GM12878 (cell line): ENCODE data around the gene WDR75.

Experiments
- BCL11A ChIP-seq: IDR thresholded peaks from 2 replicates; pipeline ENCODE4 v1.6.1; 2011; ENCODE audit warnings: low read depth, low read length
- BHLHE40 ChIP-seq, 2 experiments: fragments of 450-650 bp in 1 of 2; IDR thresholded peaks; 2 replicates each; pipeline ENCODE4 v1.6.1; 2011 to 2017; ENCODE audit warnings: low read depth in 2 of 2, borderline replicate concordance in 1 of 2, improper control_type of control experiment in 1 of 2, low read length in 1 of 2, mild to moderate bottlenecking in 1 of 2
- ESRRA ChIP-seq: IDR thresholded peaks from 2 replicates; pipeline ENCODE4 v1.6.1; 2012; ENCODE audit warnings: mild to moderate bottlenecking, low read length, improper control_type of control experiment
- POLR2A ChIP-seq: IDR thresholded peaks from 2 replicates; pipeline ENCODE4 v1.6.1; 2011; ENCODE audit warnings: low read depth, mild to moderate bottlenecking, low read length
- POLR2AphosphoS5 ChIP-seq: IDR thresholded peaks from 2 replicates; pipeline ENCODE4 v1.6.1; 2011; ENCODE audit warnings: mild to moderate bottlenecking, low read length, inconsistent platforms
- TARDBP ChIP-seq: IDR thresholded peaks from 2 replicates; pipeline ENCODE4 v1.6.1; 2016; ENCODE audit warnings: borderline replicate concordance
- ZNF274 ChIP-seq: IDR thresholded peaks from one replicate; pipeline ENCODE4 v1.8.0; 2011; ENCODE audit not compliant: insufficient read length, insufficient read depth
- TF ChIP-seq, protein P1 (sequence below), 3 experiments: IDR thresholded peaks in 2 of 3; conservative IDR thresholded peaks in 1 of 3; 2 replicates each; pipeline ENCODE4 v1.5.1; 2011; ENCODE audit warnings: low read depth in 3 of 3, low read length in 3 of 3, mild to moderate bottlenecking in 3 of 3, control low read depth in 2 of 3, moderate library complexity in 2 of 3, inconsistent platforms in 1 of 3, mixed read lengths in 1 of 3; ENCODE audit not compliant: control insufficient read depth in 2 of 3, insufficient read depth in 1 of 3; ENCODE audit errors: extremely low read depth in 1 of 3
- TF ChIP-seq, protein P2 (sequence below): IDR thresholded peaks from 2 replicates; pipeline ENCODE4 v1.6.1; 2011; ENCODE audit warnings: borderline replicate concordance, low read depth, mild to moderate bottlenecking, moderate library complexity, mixed read lengths, low read length; ENCODE audit not compliant: insufficient read depth; ENCODE audit errors: extremely low read length
- TF ChIP-seq, protein P3 (sequence below): IDR thresholded peaks from 2 replicates; pipeline ENCODE4 v1.6.1; 2012; ENCODE audit warnings: mild to moderate bottlenecking, low read depth, low read length
- TF ChIP-seq, protein P4 (sequence below): IDR thresholded peaks from 2 replicates; pipeline ENCODE4 v1.6.1; 2011; ENCODE audit warnings: low read depth, low read length, improper control_type of control experiment, borderline replicate concordance
- TF ChIP-seq, protein P5 (sequence below): IDR thresholded peaks from 2 replicates; pipeline ENCODE4 v1.6.1; 2012; ENCODE audit warnings: low read length, inconsistent platforms

DNA sequence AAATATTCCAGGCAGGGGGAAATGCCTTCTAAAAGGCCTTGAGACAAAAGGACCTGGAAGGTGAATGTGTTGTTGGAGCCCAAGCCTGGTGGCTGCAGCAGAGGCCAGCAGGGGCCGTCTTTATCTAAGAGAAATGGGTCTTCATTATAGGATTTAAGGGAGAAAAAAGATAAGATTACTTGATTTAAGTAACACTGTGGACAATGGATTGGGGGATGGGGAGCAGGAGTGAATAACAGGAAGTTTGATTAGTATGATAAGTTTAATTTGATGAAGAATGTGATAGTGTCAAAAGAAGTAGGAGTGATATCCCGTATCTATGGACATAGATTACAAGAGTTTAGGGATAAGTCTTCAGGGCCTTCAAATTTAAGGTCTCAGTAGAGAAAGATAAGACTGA is 64.2 kb downstream of the WDR75 start:
- no peak for TF ChIP-seq BCL11A
- TF ChIP-seq, protein P1, sequence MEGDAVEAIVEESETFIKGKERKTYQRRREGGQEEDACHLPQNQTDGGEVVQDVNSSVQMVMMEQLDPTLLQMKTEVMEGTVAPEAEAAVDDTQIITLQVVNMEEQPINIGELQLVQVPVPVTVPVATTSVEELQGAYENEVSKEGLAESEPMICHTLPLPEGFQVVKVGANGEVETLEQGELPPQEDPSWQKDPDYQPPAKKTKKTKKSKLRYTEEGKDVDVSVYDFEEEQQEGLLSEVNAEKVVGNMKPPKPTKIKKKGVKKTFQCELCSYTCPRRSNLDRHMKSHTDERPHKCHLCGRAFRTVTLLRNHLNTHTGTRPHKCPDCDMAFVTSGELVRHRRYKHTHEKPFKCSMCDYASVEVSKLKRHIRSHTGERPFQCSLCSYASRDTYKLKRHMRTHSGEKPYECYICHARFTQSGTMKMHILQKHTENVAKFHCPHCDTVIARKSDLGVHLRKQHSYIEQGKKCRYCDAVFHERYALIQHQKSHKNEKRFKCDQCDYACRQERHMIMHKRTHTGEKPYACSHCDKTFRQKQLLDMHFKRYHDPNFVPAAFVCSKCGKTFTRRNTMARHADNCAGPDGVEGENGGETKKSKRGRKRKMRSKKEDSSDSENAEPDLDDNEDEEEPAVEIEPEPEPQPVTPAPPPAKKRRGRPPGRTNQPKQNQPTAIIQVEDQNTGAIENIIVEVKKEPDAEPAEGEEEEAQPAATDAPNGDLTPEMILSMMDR (IDR thresholded peaks at IDR 0.05 in 2 of 3, conservative IDR thresholded peaks at IDR 0.05 in 1 of 3; ENCODE audit: control insufficient read depth in 2 of 3, extremely low read depth in 1 of 3, insufficient read depth in 1 of 3, low read depth in 3 of 3, low read length in 3 of 3) = no peak
- TF ChIP-seq, protein P2, sequence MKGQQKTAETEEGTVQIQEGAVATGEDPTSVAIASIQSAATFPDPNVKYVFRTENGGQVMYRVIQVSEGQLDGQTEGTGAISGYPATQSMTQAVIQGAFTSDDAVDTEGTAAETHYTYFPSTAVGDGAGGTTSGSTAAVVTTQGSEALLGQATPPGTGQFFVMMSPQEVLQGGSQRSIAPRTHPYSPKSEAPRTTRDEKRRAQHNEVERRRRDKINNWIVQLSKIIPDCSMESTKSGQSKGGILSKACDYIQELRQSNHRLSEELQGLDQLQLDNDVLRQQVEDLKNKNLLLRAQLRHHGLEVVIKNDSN = no peak
- TF ChIP-seq, protein P3, sequence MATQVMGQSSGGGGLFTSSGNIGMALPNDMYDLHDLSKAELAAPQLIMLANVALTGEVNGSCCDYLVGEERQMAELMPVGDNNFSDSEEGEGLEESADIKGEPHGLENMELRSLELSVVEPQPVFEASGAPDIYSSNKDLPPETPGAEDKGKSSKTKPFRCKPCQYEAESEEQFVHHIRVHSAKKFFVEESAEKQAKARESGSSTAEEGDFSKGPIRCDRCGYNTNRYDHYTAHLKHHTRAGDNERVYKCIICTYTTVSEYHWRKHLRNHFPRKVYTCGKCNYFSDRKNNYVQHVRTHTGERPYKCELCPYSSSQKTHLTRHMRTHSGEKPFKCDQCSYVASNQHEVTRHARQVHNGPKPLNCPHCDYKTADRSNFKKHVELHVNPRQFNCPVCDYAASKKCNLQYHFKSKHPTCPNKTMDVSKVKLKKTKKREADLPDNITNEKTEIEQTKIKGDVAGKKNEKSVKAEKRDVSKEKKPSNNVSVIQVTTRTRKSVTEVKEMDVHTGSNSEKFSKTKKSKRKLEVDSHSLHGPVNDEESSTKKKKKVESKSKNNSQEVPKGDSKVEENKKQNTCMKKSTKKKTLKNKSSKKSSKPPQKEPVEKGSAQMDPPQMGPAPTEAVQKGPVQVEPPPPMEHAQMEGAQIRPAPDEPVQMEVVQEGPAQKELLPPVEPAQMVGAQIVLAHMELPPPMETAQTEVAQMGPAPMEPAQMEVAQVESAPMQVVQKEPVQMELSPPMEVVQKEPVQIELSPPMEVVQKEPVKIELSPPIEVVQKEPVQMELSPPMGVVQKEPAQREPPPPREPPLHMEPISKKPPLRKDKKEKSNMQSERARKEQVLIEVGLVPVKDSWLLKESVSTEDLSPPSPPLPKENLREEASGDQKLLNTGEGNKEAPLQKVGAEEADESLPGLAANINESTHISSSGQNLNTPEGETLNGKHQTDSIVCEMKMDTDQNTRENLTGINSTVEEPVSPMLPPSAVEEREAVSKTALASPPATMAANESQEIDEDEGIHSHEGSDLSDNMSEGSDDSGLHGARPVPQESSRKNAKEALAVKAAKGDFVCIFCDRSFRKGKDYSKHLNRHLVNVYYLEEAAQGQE = no peak
- TF ChIP-seq, protein P4, sequence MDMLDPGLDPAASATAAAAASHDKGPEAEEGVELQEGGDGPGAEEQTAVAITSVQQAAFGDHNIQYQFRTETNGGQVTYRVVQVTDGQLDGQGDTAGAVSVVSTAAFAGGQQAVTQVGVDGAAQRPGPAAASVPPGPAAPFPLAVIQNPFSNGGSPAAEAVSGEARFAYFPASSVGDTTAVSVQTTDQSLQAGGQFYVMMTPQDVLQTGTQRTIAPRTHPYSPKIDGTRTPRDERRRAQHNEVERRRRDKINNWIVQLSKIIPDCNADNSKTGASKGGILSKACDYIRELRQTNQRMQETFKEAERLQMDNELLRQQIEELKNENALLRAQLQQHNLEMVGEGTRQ = no peak
- TF ChIP-seq ESRRA = no peak
- no peak for TF ChIP-seq POLR2A
- TF ChIP-seq, protein P5, sequence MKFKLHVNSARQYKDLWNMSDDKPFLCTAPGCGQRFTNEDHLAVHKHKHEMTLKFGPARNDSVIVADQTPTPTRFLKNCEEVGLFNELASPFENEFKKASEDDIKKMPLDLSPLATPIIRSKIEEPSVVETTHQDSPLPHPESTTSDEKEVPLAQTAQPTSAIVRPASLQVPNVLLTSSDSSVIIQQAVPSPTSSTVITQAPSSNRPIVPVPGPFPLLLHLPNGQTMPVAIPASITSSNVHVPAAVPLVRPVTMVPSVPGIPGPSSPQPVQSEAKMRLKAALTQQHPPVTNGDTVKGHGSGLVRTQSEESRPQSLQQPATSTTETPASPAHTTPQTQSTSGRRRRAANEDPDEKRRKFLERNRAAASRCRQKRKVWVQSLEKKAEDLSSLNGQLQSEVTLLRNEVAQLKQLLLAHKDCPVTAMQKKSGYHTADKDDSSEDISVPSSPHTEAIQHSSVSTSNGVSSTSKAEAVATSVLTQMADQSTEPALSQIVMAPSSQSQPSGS = no peak
- TF ChIP-seq TARDBP = no peak
- TF ChIP-seq BHLHE40 (IDR thresholded peaks at IDR 0.05; ENCODE audit: borderline replicate concordance in 1 of 2, low read depth in 2 of 2, low read length in 1 of 2) = no peak
- no peak for TF ChIP-seq POLR2AphosphoS5
- no peak for TF ChIP-seq ZNF274
